Measurements from ENCODE around the gene TOP2A. TPM values are rescaled to one million over a fixed set of nuclear protein-coding genes. Genes with fewer than 3 reads are reported as not detected.

Gene TOP2A
- total RNA-seq, 2 donors from 2014 or later = 0.31 to 3.7 TPM

DNA sequence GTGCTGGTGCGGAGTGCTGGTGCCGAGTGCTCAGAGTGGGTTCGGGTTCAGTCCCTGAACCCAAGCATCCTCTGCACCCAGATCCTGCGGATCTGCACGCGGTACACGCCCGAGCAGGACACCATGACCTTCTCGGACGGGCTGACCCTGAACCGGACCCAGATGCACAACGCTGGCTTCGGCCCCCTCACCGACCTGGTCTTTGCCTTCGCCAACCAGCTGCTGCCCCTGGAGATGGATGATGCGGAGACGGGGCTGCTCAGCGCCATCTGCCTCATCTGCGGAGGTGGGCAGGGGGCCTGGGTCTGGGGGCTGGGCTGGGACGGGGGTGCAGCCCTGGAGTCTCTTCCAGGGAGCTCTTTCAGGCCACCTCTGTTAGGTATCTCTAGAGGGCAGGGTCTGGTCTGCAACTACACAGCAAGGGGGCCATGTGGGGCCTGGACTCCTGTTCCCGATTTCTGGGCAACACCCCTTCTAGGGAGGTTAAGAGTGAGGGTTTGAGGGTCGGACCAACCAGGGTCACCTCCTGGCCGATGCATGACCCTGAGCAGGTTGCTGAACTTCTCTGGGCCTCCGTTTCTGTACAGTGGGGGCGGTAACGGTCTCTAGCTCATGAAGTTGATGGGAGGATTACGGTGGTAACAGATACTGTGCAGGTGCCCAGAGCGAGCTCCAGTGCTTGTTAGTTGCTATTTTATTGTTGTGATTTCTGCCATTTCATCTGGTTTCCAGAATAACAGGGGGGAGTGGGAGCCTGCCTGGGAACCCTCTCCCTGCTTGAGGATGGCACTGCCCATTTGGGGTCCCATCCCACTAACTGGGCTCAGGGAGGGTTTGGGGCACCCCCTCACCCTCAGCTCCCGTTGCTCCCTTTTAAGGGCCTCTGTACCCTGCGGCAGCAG, 63.2 kb downstream of the TOP2A start:
- Histone ChIP-seq H3K4me1 (peaks cover 0 to 46% of the 10 kb centered on the region in 2 donors), H3K9me3 (no peaks in the 10 kb centered on the region), H3K27ac (peak overlapping the region; percentile 25 to 55), H3K27me3 (no peaks in the 10 kb centered on the region), H3K36me3 (peaks cover 62% of the 10 kb centered on the region), H3K4me3 (no peak overlapping the region)
- no peak for DNase-seq (ENCODE audit: low spot score)
- TF ChIP-seq, protein P1, sequence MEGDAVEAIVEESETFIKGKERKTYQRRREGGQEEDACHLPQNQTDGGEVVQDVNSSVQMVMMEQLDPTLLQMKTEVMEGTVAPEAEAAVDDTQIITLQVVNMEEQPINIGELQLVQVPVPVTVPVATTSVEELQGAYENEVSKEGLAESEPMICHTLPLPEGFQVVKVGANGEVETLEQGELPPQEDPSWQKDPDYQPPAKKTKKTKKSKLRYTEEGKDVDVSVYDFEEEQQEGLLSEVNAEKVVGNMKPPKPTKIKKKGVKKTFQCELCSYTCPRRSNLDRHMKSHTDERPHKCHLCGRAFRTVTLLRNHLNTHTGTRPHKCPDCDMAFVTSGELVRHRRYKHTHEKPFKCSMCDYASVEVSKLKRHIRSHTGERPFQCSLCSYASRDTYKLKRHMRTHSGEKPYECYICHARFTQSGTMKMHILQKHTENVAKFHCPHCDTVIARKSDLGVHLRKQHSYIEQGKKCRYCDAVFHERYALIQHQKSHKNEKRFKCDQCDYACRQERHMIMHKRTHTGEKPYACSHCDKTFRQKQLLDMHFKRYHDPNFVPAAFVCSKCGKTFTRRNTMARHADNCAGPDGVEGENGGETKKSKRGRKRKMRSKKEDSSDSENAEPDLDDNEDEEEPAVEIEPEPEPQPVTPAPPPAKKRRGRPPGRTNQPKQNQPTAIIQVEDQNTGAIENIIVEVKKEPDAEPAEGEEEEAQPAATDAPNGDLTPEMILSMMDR (IDR thresholded peaks at IDR 0.05) = no peak

DNA sequence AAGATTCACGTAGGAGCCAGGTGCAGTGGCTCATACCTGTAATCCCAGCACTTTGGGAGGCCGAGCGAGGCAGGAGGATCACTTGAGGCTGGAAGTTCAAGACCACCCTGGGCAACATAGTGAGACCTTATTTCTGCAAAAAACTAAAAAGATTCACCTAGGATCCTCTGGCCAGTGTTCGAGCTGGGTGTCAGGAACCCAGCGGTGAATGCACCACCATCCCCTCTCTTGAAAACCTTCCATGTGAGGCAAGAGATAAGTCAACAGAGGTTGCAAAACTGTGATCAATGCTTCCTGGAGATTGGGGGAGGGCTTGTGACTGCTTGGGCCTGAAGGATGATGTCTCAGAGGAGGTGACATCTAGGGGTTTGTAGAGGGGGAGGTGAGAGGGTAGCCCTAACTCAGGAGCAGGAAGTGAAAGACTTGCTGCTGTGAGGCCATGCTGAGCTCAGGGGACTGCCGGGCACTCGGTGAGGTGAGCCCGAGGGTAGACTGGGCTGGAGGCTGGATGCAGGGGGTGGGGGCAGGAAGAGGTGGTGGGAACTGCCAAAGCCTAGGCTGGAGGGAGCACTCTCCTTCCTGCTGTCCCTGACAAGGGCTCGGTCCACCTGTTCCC, 64.8 kb downstream of the TOP2A start:
- H3K4me3 ChIP-seq = no peak overlapping the region
- TF ChIP-seq, protein P1 (IDR thresholded peaks at IDR 0.05) = no peak
- H3K4me1 ChIP-seq = peaks cover 0 to 62% of the 10 kb centered on the region in 2 donors
- H3K36me3 ChIP-seq = peaks cover 71% of the 10 kb centered on the region
- DNase-seq (ENCODE audit: low spot score) = no peak
- no peaks in the 10 kb centered on the region for H3K9me3 ChIP-seq
- no peak overlapping the region for H3K27ac ChIP-seq
- no peaks in the 10 kb centered on the region for H3K27me3 ChIP-seq

GRCh38 chr17:40352237-40352778, 65.4 kb downstream of the TOP2A start:
- Histone ChIP-seq H3K27ac (no peak overlapping the region), H3K4me3 (no peak overlapping the region), H3K9me3 (no peaks in the 10 kb centered on the region), H3K4me1 (peaks cover 0 to 68% of the 10 kb centered on the region in 2 donors), H3K36me3 (peaks cover 71% of the 10 kb centered on the region), H3K27me3 (no peaks in the 10 kb centered on the region)
- TF ChIP-seq, protein P1 (IDR thresholded peaks at IDR 0.05) = no peak
- DNase-seq (ENCODE audit: low spot score) = no peak

- TF ChIP-seq, protein P1 (IDR thresholded peaks at IDR 0.05) = no peak
- no peak overlapping the region for H3K4me3 ChIP-seq
- H3K27ac ChIP-seq = peak overlapping the region in 1 of 2 donors; percentile 25
- H3K36me3 ChIP-seq = peaks cover 67% of the 10 kb centered on the region
- no peaks in the 10 kb centered on the region for H3K27me3 ChIP-seq
- H3K4me1 ChIP-seq = peaks cover 0 to 75% of the 10 kb centered on the region in 2 donors
- DNase-seq (ENCODE audit: low spot score) = no peak
- H3K9me3 ChIP-seq = no peaks in the 10 kb centered on the region
Measured at GRCh38 chr17:40351359-40352236, 66.1 kb downstream of the TOP2A start.

GRCh38 chr17:40350689-40351358, 66.9 kb downstream of the TOP2A start:
- Histone ChIP-seq H3K27ac (peak overlapping the region; percentile 21 to 95), H3K4me1 (peaks cover 0 to 77% of the 10 kb centered on the region in 2 donors), H3K4me3 (no peak overlapping the region), H3K9me3 (no peaks in the 10 kb centered on the region), H3K36me3 (peaks cover 59% of the 10 kb centered on the region), H3K27me3 (no peaks in the 10 kb centered on the region)
- DNase-seq (ENCODE audit: low spot score) = no peak
- TF ChIP-seq, protein P1 (IDR thresholded peaks at IDR 0.05) = no peak

Data from right atrium auricular region (tissue), 2 donors.